HEK293T (cell line): ENCODE measurements around the gene TEX52.

Source experiments
- CTCF ChIA-PET: fragments of 350-600 bp; formaldehyde crosslinking; extraction: SDS; loops from one replicate; lab custom pipeline; 2021; ENCODE audit warnings: antibody characterized with exemption, inconsistent platforms; lab: Yijun Ruan, JAX
- POLR2A ChIA-PET: fragments of 350-600 bp; formaldehyde crosslinking; extraction: SDS; loops from one replicate; lab custom pipeline; 2020; ENCODE audit warnings: antibody characterized with exemption, inconsistent platforms; lab: Yijun Ruan, JAX
- DNase-seq: peaks from one replicate; pipeline ENCODE4 v3.0.0; 2012; ENCODE audit warnings: mixed read lengths; ENCODE audit errors: extremely low spot score
- ARNT ChIP-seq: fragments of 450-650 bp; IDR thresholded peaks from 2 replicates; pipeline ENCODE4 v1.6.1; 2017; ENCODE audit warnings: mild to moderate bottlenecking
- BHLHE40 ChIP-seq: fragments of 450-650 bp; IDR thresholded peaks from 2 replicates; pipeline ENCODE4 v1.6.1; 2016; ENCODE audit warnings: mild to moderate bottlenecking, moderate library complexity, borderline replicate concordance
- CTBP1 ChIP-seq: fragments of 450-650 bp; IDR thresholded peaks from 2 replicates; pipeline ENCODE4 v1.6.1; 2016; ENCODE audit warnings: borderline replicate concordance
- ELF4 ChIP-seq: fragments of 450-650 bp; IDR thresholded peaks from 2 replicates; pipeline ENCODE4 v1.6.1; 2017; ENCODE audit warnings: antibody characterized with exemption
- FOXA1 ChIP-seq: fragments of 450-650 bp; IDR thresholded peaks from 2 replicates; pipeline ENCODE4 v1.6.1; 2016; ENCODE audit warnings: mild to moderate bottlenecking
- FOXK2 ChIP-seq: fragments of 450-650 bp; IDR thresholded peaks from 2 replicates; pipeline ENCODE4 v1.6.1; 2016; ENCODE audit warnings: mild to moderate bottlenecking
- FOXM1 ChIP-seq: fragments of 450-650 bp; IDR thresholded peaks from 2 replicates; pipeline ENCODE4 v1.6.1; 2017; ENCODE audit warnings: mild to moderate bottlenecking, borderline replicate concordance
- HDGF ChIP-seq: fragments of 450-650 bp; IDR thresholded peaks from 2 replicates; pipeline ENCODE4 v1.6.1; 2017; ENCODE audit warnings: antibody characterized with exemption, borderline replicate concordance
- L3MBTL2 ChIP-seq: fragments of 450-650 bp; conservative IDR thresholded peaks from 2 replicates; pipeline ENCODE4 v1.6.1; 2016; ENCODE audit warnings: mild to moderate bottlenecking
- LEF1 ChIP-seq: fragments of 450-650 bp; IDR thresholded peaks from 2 replicates; pipeline ENCODE4 v1.6.1; 2017; ENCODE audit warnings: mild to moderate bottlenecking, borderline replicate concordance
- NFRKB ChIP-seq: fragments of 450-650 bp; IDR thresholded peaks from 2 replicates; pipeline ENCODE4 v1.6.1; 2016; ENCODE audit warnings: mild to moderate bottlenecking, moderate library complexity
- PKNOX1 ChIP-seq: fragments of 450-650 bp; IDR thresholded peaks from 2 replicates; pipeline ENCODE4 v1.6.1; 2016
- SP1 ChIP-seq: fragments of 450-650 bp; IDR thresholded peaks from 2 replicates; pipeline ENCODE4 v1.6.1; 2017
- SUZ12 ChIP-seq: fragments of 450-650 bp; IDR thresholded peaks from 2 replicates; pipeline ENCODE4 v1.6.1; 2016; ENCODE audit warnings: mild to moderate bottlenecking
- TARDBP ChIP-seq: fragments of 450-650 bp; IDR thresholded peaks from 2 replicates; pipeline ENCODE4 v1.6.1; 2016
- ZNF384 ChIP-seq: fragments of 450-650 bp; IDR thresholded peaks from 2 replicates; pipeline ENCODE4 v1.6.1; 2016

TEX52 gene

GRCh38 chr12:2851931-2852330 lies 4.9 kb downstream of the TEX52 start:
- ChIA-PET CTCF (no interaction called here), POLR2A (no interaction called here)
- DNase-seq: no peak
- no peak for TF ChIP-seq SUZ12
- no peak for TF ChIP-seq PKNOX1
- no peak for TF ChIP-seq NFRKB
- TF ChIP-seq HDGF: no peak
- TF ChIP-seq L3MBTL2: no peak
- TF ChIP-seq LEF1: no peak
- TF ChIP-seq BHLHE40: no peak
- no peak for TF ChIP-seq ARNT
- no peak for TF ChIP-seq TARDBP
- no peak for TF ChIP-seq SP1
- TF ChIP-seq FOXM1: no peak
- TF ChIP-seq FOXK2: no peak
- TF ChIP-seq CTBP1: no peak
- TF ChIP-seq FOXA1: no peak
- TF ChIP-seq ELF4: no peak
- no peak for TF ChIP-seq ZNF384

DNA sequence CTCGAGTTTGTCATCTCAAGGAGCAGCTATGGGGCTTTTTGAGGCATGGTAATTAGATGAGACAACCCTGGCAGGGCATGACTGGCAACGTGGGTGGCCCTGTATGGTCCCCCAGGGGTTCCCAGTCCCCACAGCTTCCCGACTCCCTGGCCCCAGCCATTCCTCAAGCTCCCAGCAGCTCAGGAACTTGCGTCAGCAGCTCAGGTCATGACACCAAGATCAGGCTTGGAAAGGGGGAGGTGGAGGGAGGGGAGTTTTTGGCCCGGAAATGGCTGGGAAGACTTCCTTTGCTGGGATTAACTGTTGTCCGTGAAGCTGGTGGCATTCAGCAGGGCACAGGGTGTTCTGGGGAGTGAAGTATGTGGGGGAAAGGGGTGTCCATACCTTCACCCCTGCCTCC lies 11.6 kb downstream of the TEX52 start:
- TF ChIP-seq NFRKB (no peak), BHLHE40 (no peak), L3MBTL2 (no peak), LEF1 (no peak), HDGF (no peak), PKNOX1 (no peak), FOXM1 (no peak), ELF4 (no peak), SUZ12 (no peak), ARNT (no peak), FOXK2 (no peak), FOXA1 (no peak), CTBP1 (no peak), TARDBP (no peak)
- POLR2A ChIA-PET: interaction anchor here (1.1 to 2.1 kb wide), 6 partner anchors 9 to 50 kb away, joined by 3 to 9 read pairs (median 4); partner anchors contain the start of genes FKBP4, FOXM1, ITFG2 and RHNO1
- CTCF ChIA-PET: interaction anchor here (0.8 to 1.9 kb wide), 7 partner anchors 9 to 228 kb away, joined by 3 to 17 read pairs (median 5); no protein-coding TSS in a partner anchor
- no peak for DNase-seq

- ChIA-PET CTCF (interaction anchor here (0.6 to 1.9 kb wide), 6 partner anchors 9 to 571 kb away, joined by 3 to 17 read pairs (median 4); no protein-coding TSS in a partner anchor), POLR2A (interaction anchor here (1.1 to 2.1 kb wide), 5 partner anchors 9 to 49 kb away, joined by 3 to 9 read pairs (median 5); partner anchors contain the start of genes FKBP4, FOXM1, ITFG2 and RHNO1)
- DNase-seq: no peak
Observed at GRCh38 chr12:2844786-2845185, 12.1 kb downstream of the TEX52 start.

DNA sequence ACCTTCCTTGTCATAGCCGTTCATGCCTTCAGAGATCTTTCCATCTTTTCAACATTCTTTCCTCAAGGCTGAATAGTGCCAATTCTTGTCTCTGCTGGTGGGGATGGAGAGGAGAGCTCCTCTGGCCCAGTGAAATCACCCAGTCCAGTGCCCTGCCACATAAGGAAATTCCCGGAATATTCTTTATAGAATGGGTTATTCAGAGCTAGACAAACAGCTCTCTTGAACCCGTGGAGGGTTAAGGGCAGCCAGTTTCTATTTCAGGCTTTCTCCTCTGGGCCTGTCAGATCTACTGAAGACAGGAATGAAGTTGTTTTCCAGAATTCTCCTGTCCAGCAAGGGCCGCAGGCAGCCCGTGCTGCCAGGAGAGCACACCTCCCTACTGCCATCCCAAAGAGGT lies 13.9 kb downstream of the TEX52 start:
- ChIA-PET CTCF (no interaction called here), POLR2A (no interaction called here)
- TF ChIP-seq PKNOX1 (no peak), SUZ12 (no peak), LEF1 (no peak), SP1 (no peak), FOXK2 (no peak), ELF4 (no peak), ARNT (no peak), CTBP1 (no peak), FOXA1 (no peak), FOXM1 (no peak), TARDBP (no peak), L3MBTL2 (no peak), NFRKB (no peak), BHLHE40 (no peak), ZNF384 (no peak), HDGF (no peak)
- no peak for DNase-seq

More at GRCh38 chr12:2844786-2845185, 12.1 kb downstream of the TEX52 start:
- TF ChIP-seq L3MBTL2: no peak
- no peak for TF ChIP-seq SUZ12
- no peak for TF ChIP-seq NFRKB
- TF ChIP-seq FOXK2: no peak

DNA sequence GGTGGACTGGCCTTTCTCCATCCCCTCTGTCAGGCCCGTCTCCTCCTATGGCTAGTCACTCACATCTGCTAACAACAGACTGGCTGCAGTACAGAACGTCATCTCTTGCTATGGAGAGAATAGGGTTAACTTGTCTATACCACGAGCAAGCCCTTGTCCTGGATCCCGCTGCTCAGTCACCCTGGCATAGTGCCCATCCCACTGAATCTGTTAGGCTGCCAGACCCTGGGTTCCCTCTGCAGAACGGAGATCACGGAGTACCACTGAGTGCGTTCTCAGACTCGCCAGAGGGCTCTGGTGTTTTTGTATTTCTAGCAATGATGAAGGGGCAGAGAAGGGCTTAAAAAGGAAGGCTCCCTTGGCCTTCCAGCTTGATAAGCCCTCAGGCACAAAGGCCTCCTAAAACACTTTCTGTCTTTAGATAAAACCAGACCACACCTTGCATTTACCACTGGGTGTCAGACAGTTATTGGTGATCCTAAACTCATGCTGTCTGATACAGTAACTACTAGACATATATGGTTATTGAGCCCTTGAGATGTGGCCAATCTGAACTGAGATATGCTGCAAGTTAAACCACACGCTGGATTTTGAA lies 15.7 kb downstream of the TEX52 start:
- no peak for DNase-seq
- TF ChIP-seq FOXK2: no peak
- TF ChIP-seq SUZ12: no peak
- no peak for TF ChIP-seq BHLHE40
- TF ChIP-seq CTBP1: no peak
- no peak for TF ChIP-seq HDGF
- no peak for TF ChIP-seq PKNOX1
- TF ChIP-seq FOXA1: no peak
- no peak for TF ChIP-seq ELF4
- TF ChIP-seq FOXM1: no peak
- TF ChIP-seq SP1: no peak
- no peak for TF ChIP-seq ZNF384
- no peak for TF ChIP-seq NFRKB
- no peak for TF ChIP-seq LEF1
- no peak for TF ChIP-seq TARDBP
- no peak for TF ChIP-seq ARNT
- no peak for TF ChIP-seq L3MBTL2
- ChIA-PET POLR2A (no interaction called here), CTCF (no interaction called here)
